ENCODE results near the gene CABYR. TPM values are rescaled to one million over a fixed set of nuclear protein-coding genes. Genes with fewer than 3 reads are reported as not detected.
A peak's percentile ranks its signal among the peaks of the same experiment; 100 is the strongest.

The CABYR gene
- total and polyA plus RNA-seq, 5 experiments from 2014 or later = 0.28 to 3.3 (median 1.3) TPM; not detected in 1

DNA sequence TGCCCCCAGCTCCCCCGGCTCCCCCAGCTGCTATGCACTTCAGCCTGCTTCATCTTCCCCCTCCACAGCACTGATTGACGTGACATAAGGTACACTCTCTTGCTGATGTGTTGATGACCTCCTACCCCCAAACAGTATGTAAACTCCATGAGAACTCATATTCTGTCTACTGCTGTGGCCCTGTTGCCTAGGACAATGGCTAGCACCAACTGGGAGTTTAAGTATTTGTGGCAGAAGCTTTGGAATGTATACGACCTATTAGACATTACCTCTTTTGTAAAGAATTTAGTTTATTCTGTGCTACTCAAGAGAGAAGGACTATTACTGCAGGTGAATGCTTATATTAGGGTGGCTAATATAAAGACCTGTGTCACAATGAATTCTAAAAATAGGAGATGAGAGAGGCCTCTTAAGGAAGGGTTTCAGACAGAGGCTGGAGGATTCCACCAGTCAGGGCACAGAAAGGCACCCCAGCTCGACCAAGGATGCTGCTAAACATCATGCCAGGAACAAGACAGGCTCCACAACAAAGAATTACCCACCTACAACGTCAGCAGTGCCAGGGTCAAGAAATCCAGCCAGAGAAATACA lies 60.6 kb downstream of the CABYR start:
- no peaks in the 10 kb centered on the region for H3K9me3 Mint-ChIP-seq
- ATAC-seq = no peak
- DNase-seq = no peak
- POLR2A ChIA-PET = no interaction called here
- peak overlapping the region in 1 of 10 donors; percentile 11 for H3K27ac Mint-ChIP-seq
- no peak overlapping the region for H3K4me3 Mint-ChIP-seq
- no peaks in the 10 kb centered on the region for H3K36me3 Mint-ChIP-seq
- H3K4me1 Mint-ChIP-seq = no peaks in the 10 kb centered on the region
- H3K27me3 Mint-ChIP-seq = no peaks in the 10 kb centered on the region

DNA sequence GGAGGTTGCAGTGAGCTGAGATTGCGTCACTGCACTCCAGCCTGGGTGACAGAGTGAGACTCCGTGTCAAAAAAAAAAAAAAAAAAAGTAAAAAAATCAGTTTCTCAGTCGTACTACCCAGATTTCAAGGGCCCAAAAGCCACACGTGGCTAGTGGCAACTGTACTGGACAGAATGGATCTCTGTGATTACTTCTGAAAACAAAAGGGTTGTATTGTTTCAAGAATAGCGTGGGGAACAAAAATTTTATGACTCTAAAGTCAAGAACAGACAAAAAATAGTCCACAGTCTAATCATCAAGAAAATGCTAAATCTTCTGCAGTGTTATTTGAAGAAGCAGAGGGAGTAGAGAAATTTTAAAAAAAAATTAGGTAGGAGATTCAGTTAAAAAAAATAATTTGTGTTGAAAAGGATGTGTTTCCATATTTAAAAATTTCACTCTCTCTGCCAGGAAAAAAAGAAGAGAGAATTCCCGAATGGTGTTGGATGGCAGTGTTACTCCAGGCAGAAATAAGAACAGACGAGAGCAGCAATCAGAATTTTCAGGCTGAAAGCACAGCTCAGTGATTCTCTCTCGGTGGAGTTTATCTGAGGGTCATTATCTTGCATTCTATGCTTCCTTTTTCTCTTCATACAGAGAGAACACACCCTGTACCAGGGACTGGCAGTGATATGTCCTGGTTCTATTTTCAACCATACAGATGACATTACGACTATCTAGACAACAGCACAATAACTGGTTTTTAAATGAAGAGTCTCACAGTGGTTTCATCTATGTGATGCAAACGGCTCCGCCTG lies 61.8 kb downstream of the CABYR start:
- Mint-ChIP-seq H3K36me3 (no peaks in the 10 kb centered on the region), H3K4me3 (no peak overlapping the region), H3K27ac (no peak overlapping the region), H3K9me3 (no peaks in the 10 kb centered on the region), H3K4me1 (no peaks in the 10 kb centered on the region), H3K27me3 (no peaks in the 10 kb centered on the region)
- DNase-seq (no peak), ATAC-seq (no peak)
- POLR2A ChIA-PET = no interaction called here

DNA sequence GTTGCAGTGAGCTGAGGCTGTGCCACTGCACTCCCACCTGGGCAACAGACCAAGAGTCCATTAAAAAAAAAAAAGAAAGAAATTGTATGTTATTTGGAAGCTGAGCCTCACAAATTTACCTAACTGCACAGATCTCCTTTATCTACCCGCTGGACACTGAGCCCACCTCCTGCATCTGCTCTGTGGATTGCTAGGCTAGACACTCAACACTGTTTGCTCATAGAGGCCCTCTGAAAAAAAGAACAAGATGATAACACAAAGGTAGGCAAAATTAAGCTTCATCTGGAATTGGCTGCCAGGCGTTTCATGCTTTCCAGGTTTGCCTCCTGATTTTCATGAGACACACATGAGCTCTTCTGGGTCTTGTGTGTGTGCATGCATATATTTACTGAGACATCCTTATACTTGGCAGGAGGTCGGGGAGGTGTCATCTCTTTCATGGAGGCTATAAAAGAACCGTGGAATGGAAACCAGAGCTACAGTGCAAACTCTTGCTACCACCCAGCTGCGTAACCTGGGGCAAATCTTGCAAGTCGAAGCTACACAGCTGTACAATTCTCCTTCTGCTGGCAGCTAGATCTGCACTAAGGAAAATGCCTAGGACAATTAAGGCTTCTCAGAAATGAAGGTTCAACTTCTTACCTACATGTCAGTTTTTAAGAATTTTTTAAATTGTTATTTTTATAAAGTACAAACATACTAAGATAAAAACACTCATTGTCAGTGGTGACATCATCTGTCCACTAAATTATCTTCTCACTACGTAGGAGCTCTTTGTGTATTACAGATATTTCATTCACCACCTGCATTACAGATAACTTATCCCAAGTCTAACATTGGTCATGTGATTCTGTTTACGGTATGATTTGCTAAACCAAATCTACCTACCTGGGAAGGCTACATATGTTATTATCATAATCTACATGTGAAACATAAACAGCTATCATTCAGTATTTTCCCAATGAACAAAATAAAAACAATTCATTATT lies 63.1 kb downstream of the CABYR start:
- no peak for DNase-seq
- no peak for ATAC-seq
- Mint-ChIP-seq H3K27me3 (peaks cover 0 to 1% (median 0%) of the 10 kb centered on the region in 5 donors), H3K4me1 (no peaks in the 10 kb centered on the region), H3K36me3 (no peaks in the 10 kb centered on the region), H3K4me3 (no peak overlapping the region), H3K27ac (no peak overlapping the region), H3K9me3 (no peaks in the 10 kb centered on the region)
- POLR2A ChIA-PET = no interaction called here

DNA sequence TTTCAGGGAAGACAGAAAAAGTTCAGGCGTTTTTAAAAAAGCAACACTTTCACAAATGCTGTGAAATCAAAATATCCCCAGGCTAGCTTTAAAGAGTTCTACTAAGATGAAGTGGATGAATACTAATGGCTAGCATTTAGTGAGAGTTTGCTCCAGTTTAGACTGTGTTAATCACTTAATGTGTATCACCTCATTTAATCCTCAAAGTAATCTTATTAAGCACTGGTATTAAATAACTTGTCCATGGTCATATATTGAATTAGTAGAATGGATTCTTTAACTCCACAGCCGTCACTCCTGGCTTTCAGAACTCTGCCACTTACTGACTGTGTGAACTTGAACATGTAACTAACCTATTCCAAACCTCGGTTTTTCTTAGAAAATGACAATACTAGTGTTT lies 66.0 kb downstream of the CABYR start:
- H3K36me3 Mint-ChIP-seq = no peaks in the 10 kb centered on the region
- POLR2A ChIA-PET = no interaction called here

DNA sequence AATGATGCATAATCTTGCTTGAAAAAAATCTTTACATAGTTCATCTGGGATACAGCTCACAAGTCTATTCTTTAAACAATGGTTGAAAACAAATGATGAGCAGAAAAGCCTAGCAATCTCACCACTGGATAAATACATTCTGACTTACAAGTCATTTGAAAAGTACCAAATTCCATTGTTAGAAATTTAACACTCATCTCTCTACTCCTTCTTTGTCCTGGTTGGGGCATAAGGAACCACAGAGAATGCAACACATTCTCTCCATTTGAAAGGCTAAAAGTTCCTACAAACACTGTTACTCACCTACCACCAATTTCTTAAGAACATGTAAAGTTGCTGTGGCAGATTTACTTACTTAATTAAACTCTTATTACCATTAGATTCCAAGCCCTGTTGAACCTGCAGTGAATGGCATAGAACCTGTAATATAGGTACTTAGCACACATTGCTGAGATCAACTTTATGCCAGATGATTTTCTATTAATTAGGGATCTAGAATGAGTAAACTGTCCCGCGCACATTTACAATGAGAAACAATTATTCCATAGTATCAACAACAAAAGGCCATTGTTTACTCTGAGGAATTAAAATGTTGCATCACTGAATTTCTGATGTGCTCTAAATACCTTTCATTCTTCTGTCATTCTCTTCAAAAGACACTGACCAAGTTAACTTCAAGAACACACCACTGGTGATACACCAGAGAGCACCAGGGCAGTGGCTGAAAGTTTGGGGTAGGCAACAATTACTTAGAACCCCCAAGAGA lies 69.6 kb downstream of the CABYR start:
- POLR2A ChIA-PET = no interaction called here
- H3K4me1 Mint-ChIP-seq = no peaks in the 10 kb centered on the region
- H3K27me3 Mint-ChIP-seq = peaks cover 0 to 1% (median 0%) of the 10 kb centered on the region in 5 donors
- DNase-seq = no peak
- H3K4me3 Mint-ChIP-seq = no peak overlapping the region
- ATAC-seq = no peak
- H3K36me3 Mint-ChIP-seq = peaks cover 0 to 2% (median 0%) of the 10 kb centered on the region in 3 donors
- H3K27ac Mint-ChIP-seq = no peak overlapping the region
- H3K9me3 Mint-ChIP-seq = no peaks in the 10 kb centered on the region

More for the DNA sequence above, 66.0 kb downstream of the CABYR start:
- H3K27me3 Mint-ChIP-seq = peaks cover 0 to 1% (median 0%) of the 10 kb centered on the region in 5 donors
- H3K27ac Mint-ChIP-seq = no peak overlapping the region
- no peak for DNase-seq
- ATAC-seq = no peak
- H3K4me1 Mint-ChIP-seq = no peaks in the 10 kb centered on the region
- H3K9me3 Mint-ChIP-seq = no peaks in the 10 kb centered on the region
- H3K4me3 Mint-ChIP-seq = no peak overlapping the region

DNA sequence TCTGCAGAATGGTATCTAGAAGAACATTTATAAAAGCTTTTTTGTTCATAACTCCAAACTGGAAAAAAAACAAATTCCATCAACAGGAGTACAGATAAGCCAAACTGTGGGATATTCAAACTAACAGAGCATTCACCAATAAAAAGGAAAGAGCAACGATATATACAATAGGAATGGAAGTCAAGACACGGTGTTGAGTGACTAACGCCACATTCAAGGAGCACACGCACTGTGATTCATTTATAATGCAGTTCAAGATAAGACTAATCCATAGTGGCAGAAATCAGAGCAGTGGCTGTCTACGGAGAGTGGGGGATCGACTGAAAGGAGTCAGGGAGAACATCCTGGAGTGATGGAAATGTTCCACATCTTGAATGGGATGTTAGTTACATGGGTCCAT lies 70.7 kb downstream of the CABYR start:
- H3K4me1 Mint-ChIP-seq = no peaks in the 10 kb centered on the region

More for the DNA sequence above, 70.7 kb downstream of the CABYR start:
- Mint-ChIP-seq H3K36me3 (peaks cover 0 to 2% (median 0%) of the 10 kb centered on the region in 3 donors), H3K9me3 (no peaks in the 10 kb centered on the region), H3K27me3 (peaks cover 0 to 1% (median 0%) of the 10 kb centered on the region in 5 donors), H3K4me3 (no peak overlapping the region), H3K27ac (no peak overlapping the region)
- DNase-seq = no peak
- ATAC-seq = no peak
- POLR2A ChIA-PET = no interaction called here

Other genes with a start within 250 kb of the CABYR start
- gene TTC39C, start 124.3 kb upstream of the CABYR start, total RNA-seq = 10 to 100 TPM; 80.2 to 83.3 TPM
- 10 to 100 TPM; 36.5 to 60.6 (median 39.3) TPM for gene TTC39C, start 124.3 kb upstream of the CABYR start, polyA plus RNA-seq